ENCODE measurements around the gene PIK3R1. TPM values are rescaled to one million over a fixed set of nuclear protein-coding genes. Genes with fewer than 3 reads are reported as not detected.

Gene PIK3R1
- total and polyA plus RNA-seq, 10 donors = 4.9 to 200 (median 108) TPM

DNA sequence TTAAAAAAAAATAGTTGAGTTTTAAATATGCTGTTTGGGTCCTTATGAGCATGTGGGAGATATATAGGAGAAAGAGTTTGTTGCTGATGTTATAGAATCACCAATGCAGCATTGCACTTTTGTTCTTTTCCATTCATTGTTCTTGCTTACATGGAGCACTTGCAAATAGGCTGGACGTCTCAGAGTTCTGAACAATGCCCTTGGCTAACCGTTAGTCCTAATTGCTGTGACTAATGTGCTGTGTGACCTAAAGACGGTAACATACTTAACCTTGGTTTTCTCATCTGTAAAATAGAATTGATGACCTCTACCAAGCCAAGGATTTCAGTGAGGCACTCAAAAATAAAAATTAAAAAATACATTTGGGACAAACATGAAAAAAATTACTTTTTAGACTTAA lies 29.8 kb downstream of the PIK3R1 start:
- 50 to 68% (median 59%) methylated on average over 3 of the region's 3 CpGs for WGBS, 5 donors
- Histone ChIP-seq H3K4me3 (no peak overlapping the region), H3K27ac (no peak overlapping the region), H3K9me3 (no peaks in the 10 kb centered on the region), H3K36me3 (no peaks in the 10 kb centered on the region), H3K27me3 (replicated peaks in 1 of 7) (no peaks in the 10 kb centered on the region), H3K4me1 (peaks cover 16 to 100% (median 84%) of the 10 kb centered on the region in 6 donors)
- intact Hi-C loops (cut with DNase I; ENCODE audit: low total_unique reads) = no loop called here
- no peak for DNase-seq
- no peak for TF ChIP-seq POLR2AphosphoS5 (IDR thresholded peaks at IDR 0.05)
- TF ChIP-seq, protein P1, sequence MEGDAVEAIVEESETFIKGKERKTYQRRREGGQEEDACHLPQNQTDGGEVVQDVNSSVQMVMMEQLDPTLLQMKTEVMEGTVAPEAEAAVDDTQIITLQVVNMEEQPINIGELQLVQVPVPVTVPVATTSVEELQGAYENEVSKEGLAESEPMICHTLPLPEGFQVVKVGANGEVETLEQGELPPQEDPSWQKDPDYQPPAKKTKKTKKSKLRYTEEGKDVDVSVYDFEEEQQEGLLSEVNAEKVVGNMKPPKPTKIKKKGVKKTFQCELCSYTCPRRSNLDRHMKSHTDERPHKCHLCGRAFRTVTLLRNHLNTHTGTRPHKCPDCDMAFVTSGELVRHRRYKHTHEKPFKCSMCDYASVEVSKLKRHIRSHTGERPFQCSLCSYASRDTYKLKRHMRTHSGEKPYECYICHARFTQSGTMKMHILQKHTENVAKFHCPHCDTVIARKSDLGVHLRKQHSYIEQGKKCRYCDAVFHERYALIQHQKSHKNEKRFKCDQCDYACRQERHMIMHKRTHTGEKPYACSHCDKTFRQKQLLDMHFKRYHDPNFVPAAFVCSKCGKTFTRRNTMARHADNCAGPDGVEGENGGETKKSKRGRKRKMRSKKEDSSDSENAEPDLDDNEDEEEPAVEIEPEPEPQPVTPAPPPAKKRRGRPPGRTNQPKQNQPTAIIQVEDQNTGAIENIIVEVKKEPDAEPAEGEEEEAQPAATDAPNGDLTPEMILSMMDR (IDR thresholded peaks at IDR 0.05 in 8 of 11, conservative IDR thresholded peaks at IDR 0.05 in 3 of 11) = no peak
- no peak for TF ChIP-seq POLR2A (IDR thresholded peaks at IDR 0.05)

DNA sequence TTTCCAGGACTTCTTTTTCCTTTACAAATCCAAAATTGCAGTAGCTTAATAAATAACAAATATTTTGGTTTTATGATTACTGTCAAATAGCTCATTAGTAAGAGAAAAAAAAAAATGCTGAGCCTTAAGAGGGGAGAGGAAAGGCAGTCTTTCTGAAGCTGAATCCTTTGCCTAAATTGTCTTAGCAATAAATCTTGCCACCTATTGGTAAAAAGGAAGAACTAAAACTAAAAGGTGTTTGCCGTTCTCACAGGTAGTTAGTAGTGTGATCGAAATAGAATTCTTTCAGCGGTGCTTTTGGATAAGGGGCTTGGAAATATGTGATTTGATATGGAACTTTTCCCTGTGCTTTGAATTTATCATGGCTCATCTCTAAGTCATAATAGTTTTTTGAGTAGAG lies 31.2 kb downstream of the PIK3R1 start:
- H3K4me3 ChIP-seq = no peak overlapping the region
- H3K4me1 ChIP-seq = peaks cover 19 to 100% (median 84%) of the 10 kb centered on the region in 6 donors
- H3K27ac ChIP-seq = no peak overlapping the region
- H3K9me3 ChIP-seq = no peaks in the 10 kb centered on the region
- TF ChIP-seq POLR2AphosphoS5 (IDR thresholded peaks at IDR 0.05) = no peak
- TF ChIP-seq, protein P1 (IDR thresholded peaks at IDR 0.05 in 8 of 11, conservative IDR thresholded peaks at IDR 0.05 in 3 of 11) = peak in 2 of 11 experiments; percentile 19 to 29
- no peak for DNase-seq
- intact Hi-C loops (cut with DNase I; ENCODE audit: low total_unique reads) = no loop called here
- H3K36me3 ChIP-seq = no peaks in the 10 kb centered on the region
- no peaks in the 10 kb centered on the region for H3K27me3 ChIP-seq (replicated peaks in 1 of 7)
- 73 to 87% (median 75%) methylated on average over 3 of the region's 3 CpGs for WGBS, 5 donors

DNA sequence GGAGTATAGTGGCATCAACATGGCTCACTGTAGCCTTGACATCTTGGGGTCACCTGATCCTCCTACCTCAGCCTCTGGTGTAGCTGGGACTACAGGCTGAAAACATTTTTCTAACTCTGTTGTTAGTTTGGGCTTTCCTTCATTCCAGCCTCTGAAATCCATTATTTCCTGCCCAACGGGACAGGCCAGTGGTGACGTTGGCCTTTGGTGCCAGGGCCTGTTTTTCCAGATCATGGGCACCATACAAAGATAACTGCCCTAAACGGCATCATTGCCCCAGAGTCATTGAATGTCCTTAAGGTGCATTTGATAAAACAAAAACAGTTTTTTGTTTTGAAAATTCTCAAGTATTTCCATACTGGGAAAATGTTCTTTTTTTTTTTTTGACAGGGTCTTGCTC lies 32.1 kb downstream of the PIK3R1 start:
- no peak overlapping the region for H3K4me3 ChIP-seq
- DNase-seq = no peak
- H3K27me3 ChIP-seq (replicated peaks in 1 of 7) = no peaks in the 10 kb centered on the region
- 87 to 92% (median 90%) methylated on average over 3 of the region's 3 CpGs for WGBS, 5 donors
- peaks cover 27 to 100% (median 84%) of the 10 kb centered on the region in 6 donors for H3K4me1 ChIP-seq
- TF ChIP-seq, protein P1 (IDR thresholded peaks at IDR 0.05 in 8 of 11, conservative IDR thresholded peaks at IDR 0.05 in 3 of 11) = no peak
- TF ChIP-seq POLR2AphosphoS5 (IDR thresholded peaks at IDR 0.05) (no peak), POLR2A (IDR thresholded peaks at IDR 0.05) (no peak)
- no peaks in the 10 kb centered on the region for H3K9me3 ChIP-seq
- no peak overlapping the region for H3K27ac ChIP-seq
- no peaks in the 10 kb centered on the region for H3K36me3 ChIP-seq
- intact Hi-C loops (cut with DNase I; ENCODE audit: low total_unique reads) = no loop called here

DNA sequence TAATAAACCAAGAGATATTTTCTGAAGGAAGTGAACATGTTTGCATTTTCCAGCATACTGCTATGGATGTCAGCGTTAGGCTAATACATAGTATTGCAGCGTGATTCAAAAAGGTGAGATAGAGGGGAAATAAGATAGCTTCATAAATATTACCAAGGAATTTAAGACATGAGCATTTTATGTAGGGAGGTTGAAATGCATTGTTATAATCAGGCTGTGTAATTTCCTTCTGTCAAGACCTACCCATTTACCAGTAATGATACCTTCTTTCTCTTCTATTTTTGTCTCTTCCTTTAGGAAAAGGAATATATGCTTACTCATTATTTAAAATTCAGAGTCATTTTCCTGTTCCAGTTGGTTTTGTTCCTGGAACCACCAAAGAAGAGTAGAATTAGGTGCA lies 33.3 kb downstream of the PIK3R1 start:
- intact Hi-C loops (cut with DNase I; ENCODE audit: low total_unique reads) = no loop called here
- Histone ChIP-seq H3K9me3 (no peaks in the 10 kb centered on the region), H3K4me1 (peaks cover 29 to 100% (median 82%) of the 10 kb centered on the region in 6 donors), H3K4me3 (no peak overlapping the region), H3K27me3 (replicated peaks in 1 of 7) (no peaks in the 10 kb centered on the region), H3K27ac (peak overlapping the region in 2 of 8 donors; percentile 66 to 75), H3K36me3 (no peaks in the 10 kb centered on the region)
- TF ChIP-seq POLR2AphosphoS5 (IDR thresholded peaks at IDR 0.05) (no peak), POLR2A (IDR thresholded peaks at IDR 0.05) (no peak)
- TF ChIP-seq, protein P1 (IDR thresholded peaks at IDR 0.05 in 8 of 11, conservative IDR thresholded peaks at IDR 0.05 in 3 of 11) = no peak
- WGBS, 5 donors = 73 to 81% (median 76%) methylated on average over 2 of the region's 2 CpGs
- DNase-seq = no peak
